Thoracic aorta (tissue), 2 donors: ENCODE data around the gene ZDHHC22. TPM values are rescaled to one million over a fixed set of nuclear protein-coding genes. Genes with fewer than 3 reads are reported as not detected.

ENCODE experiments used
- ATAC-seq: fragments of 150-250 bp; one replicate; pipeline ENCODE4 v1.8.0; 2017; ENCODE audit warnings: low read depth; ENCODE audit not compliant: insufficient number of reproducible peaks, low FRiP score
- DNase-seq: peaks from one replicate; pipeline ENCODE4 v3.0.0-alpha.2; 2020; ENCODE audit warnings: low spot score
- H3K27ac ChIP-seq, 2 donors: fragments of 200-600 bp; sonication (generic); 1 replicate in 1 of 2; 2 replicates in 1 of 2; pipeline ENCODE4 v1.5.1; 2016; ENCODE audit warnings: mild to moderate bottlenecking in 2 of 2, moderate library complexity in 2 of 2
- H3K27me3 ChIP-seq: fragments of 200-600 bp; sonication (generic); replicated peaks from 2 replicates; pipeline ENCODE4 v1.6.0; 2016; ENCODE audit warnings: mild to moderate bottlenecking; ENCODE audit not compliant: insufficient read depth
- H3K36me3 ChIP-seq: fragments of 200-600 bp; sonication (generic); one replicate; pipeline ENCODE4 v1.5.1; 2016
- H3K4me1 ChIP-seq, 2 donors: fragments of 200-600 bp; sonication (generic); 1 replicate in 1 of 2; 2 replicates in 1 of 2; pipeline versions ENCODE4 v1.5.1 to v1.6.0; 2016; ENCODE audit warnings: low read depth in 2 of 2, mild to moderate bottlenecking in 1 of 2; ENCODE audit not compliant: control insufficient read depth in 1 of 2
- H3K4me3 ChIP-seq: fragments of 200-600 bp; sonication (generic); 2 replicates; pipeline ENCODE4 v1.5.1; 2016; ENCODE audit warnings: mild to moderate bottlenecking
- H3K9me3 ChIP-seq: fragments of 200-600 bp; sonication (generic); 2 replicates; pipeline ENCODE4 v1.5.1; 2016
- CTCF ChIP-seq: fragments of 200-600 bp; sonication (generic); IDR thresholded peaks from one replicate; pipeline ENCODE4 v1.5.1; 2019; ENCODE audit warnings: antibody characterized with exemption
- total RNA-seq, 2 donors: library from RNA; depleted of rRNA; stranded (reverse); fragments of >200 nt; gene quantifications; one replicate each; pipeline versions ENCODE4 v1.1.0 to v1.2.3, GENCODE V29; 2016

ZDHHC22 gene
- total RNA-seq, 2 donors from 2014 or later: not detected

- H3K4me3 ChIP-seq: no peak overlapping the region
- DNase-seq: no peak
- no peak for ATAC-seq
- no peak for TF ChIP-seq CTCF
- no peaks in the 10 kb centered on the region for H3K36me3 ChIP-seq
- H3K27me3 ChIP-seq: peaks cover 16% of the 10 kb centered on the region
- H3K27ac ChIP-seq: no peak overlapping the region
- H3K4me1 ChIP-seq: peaks cover 20 to 28% of the 10 kb centered on the region in 2 donors
- no peaks in the 10 kb centered on the region for H3K9me3 ChIP-seq
These were observed 612 bp upstream of the ZDHHC22 start for GRCh38 chr14:77142005-77142800.

GRCh38 chr14:77140359-77141213 is 1.0 kb downstream of the ZDHHC22 start:
- no peak overlapping the region for H3K27ac ChIP-seq
- peak overlapping the region; percentile 63 for H3K4me3 ChIP-seq
- H3K27me3 ChIP-seq: peaks cover 16% of the 10 kb centered on the region
- H3K4me1 ChIP-seq: peaks cover 20 to 28% of the 10 kb centered on the region in 2 donors
- no peaks in the 10 kb centered on the region for H3K9me3 ChIP-seq
- no peaks in the 10 kb centered on the region for H3K36me3 ChIP-seq
- no peak for DNase-seq
- ATAC-seq: no peak
- TF ChIP-seq CTCF: no peak

- no peak overlapping the region for H3K4me3 ChIP-seq
- ATAC-seq: no peak
- DNase-seq: no peak
These were observed 1.8 kb downstream of the ZDHHC22 start for GRCh38 chr14:77139540-77140358.

GRCh38 chr14:77139022-77139421 is 2.6 kb downstream of the ZDHHC22 start:
- Histone ChIP-seq H3K9me3 (no peaks in the 10 kb centered on the region), H3K27ac (no peak overlapping the region), H3K4me3 (no peak overlapping the region), H3K36me3 (no peaks in the 10 kb centered on the region), H3K27me3 (peaks cover 16% of the 10 kb centered on the region), H3K4me1 (peaks cover 20 to 28% of the 10 kb centered on the region in 2 donors)
- DNase-seq: no peak
- ATAC-seq: no peak
- TF ChIP-seq CTCF: no peak

More at GRCh38 chr14:77139540-77140358, 1.8 kb downstream of the ZDHHC22 start:
- Histone ChIP-seq H3K27me3 (peaks cover 16% of the 10 kb centered on the region), H3K9me3 (no peaks in the 10 kb centered on the region), H3K27ac (no peak overlapping the region), H3K4me1 (peaks cover 20 to 28% of the 10 kb centered on the region in 2 donors), H3K36me3 (no peaks in the 10 kb centered on the region)
- TF ChIP-seq CTCF: peak; percentile 24
